Osteocyte (in vitro differentiated cells): Measurements from ENCODE around the gene PAK5. TPM values are rescaled to one million over a fixed set of nuclear protein-coding genes. Genes with fewer than 3 reads are reported as not detected.

Experiments
- DNase-seq: peaks from one replicate; pipeline ENCODE4 v3.0.0; 2021; ENCODE audit warnings: mixed read lengths; ENCODE audit not compliant: unreplicated experiment; ENCODE audit errors: extremely low spot score
- H3K27ac Mint-ChIP-seq: one replicate; pipeline ENCODE4 v1.8.0; 2021; ENCODE audit warnings: mild to moderate bottlenecking, mixed read lengths; ENCODE audit not compliant: unreplicated experiment
- H3K27me3 Mint-ChIP-seq: one replicate; pipeline ENCODE4 v1.8.0; 2021; ENCODE audit warnings: mixed read lengths; ENCODE audit not compliant: unreplicated experiment
- H3K36me3 Mint-ChIP-seq: one replicate; pipeline ENCODE4 v1.8.0; 2021; ENCODE audit warnings: mixed read lengths; ENCODE audit not compliant: unreplicated experiment
- H3K4me1 Mint-ChIP-seq: one replicate; pipeline ENCODE4 v1.8.0; 2021; ENCODE audit warnings: mixed read lengths; ENCODE audit not compliant: unreplicated experiment
- H3K4me3 Mint-ChIP-seq: one replicate; pipeline ENCODE4 v1.8.0; 2021; ENCODE audit warnings: mild to moderate bottlenecking, moderate library complexity, mixed read lengths; ENCODE audit not compliant: unreplicated experiment
- H3K9me3 Mint-ChIP-seq: one replicate; pipeline ENCODE4 v1.8.0; 2021; ENCODE audit warnings: mixed read lengths; ENCODE audit not compliant: unreplicated experiment
- total RNA-seq: library from RNA; stranded (reverse); gene quantifications from 2 replicates; pipeline ENCODE4 v1.2.1, GENCODE V29; 2021
- TF ChIP-seq, protein P1 (sequence below): fragments of 200-600 bp; sonication (generic); IDR thresholded peaks from 2 replicates; pipeline ENCODE4 v1.5.0; 2021; ENCODE audit warnings: antibody characterized with exemption, mild to moderate bottlenecking, moderate library complexity

Gene PAK5
- total RNA-seq, 1 donor from 2014 or later, result not detected

DNA sequence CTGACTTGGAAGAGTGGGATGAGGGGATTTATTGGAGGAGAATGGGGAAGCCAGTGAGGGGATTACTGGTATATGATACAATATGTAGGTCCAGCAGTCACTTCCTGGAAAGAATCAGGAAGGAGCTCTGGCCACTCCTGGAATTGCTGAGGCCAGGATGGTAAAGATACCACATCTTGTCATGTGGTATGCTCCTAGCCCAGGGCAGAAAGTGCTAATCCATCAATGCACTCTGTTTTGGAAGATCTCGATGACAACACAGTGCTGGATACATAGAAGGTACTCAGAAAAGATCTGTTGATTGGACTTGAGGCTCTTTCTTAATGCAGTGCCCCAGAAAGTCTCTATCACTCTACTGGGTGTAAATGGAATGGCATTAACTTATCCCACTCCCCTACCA lies 271.9 kb downstream of the PAK5 start:
- no peaks in the 10 kb centered on the region for H3K9me3 Mint-ChIP-seq
- peaks cover 74% of the 10 kb centered on the region for H3K27me3 Mint-ChIP-seq
- H3K4me1 Mint-ChIP-seq, result no peaks in the 10 kb centered on the region
- H3K27ac Mint-ChIP-seq, result no peak overlapping the region
- no peak overlapping the region for H3K4me3 Mint-ChIP-seq
- TF ChIP-seq, protein P1, sequence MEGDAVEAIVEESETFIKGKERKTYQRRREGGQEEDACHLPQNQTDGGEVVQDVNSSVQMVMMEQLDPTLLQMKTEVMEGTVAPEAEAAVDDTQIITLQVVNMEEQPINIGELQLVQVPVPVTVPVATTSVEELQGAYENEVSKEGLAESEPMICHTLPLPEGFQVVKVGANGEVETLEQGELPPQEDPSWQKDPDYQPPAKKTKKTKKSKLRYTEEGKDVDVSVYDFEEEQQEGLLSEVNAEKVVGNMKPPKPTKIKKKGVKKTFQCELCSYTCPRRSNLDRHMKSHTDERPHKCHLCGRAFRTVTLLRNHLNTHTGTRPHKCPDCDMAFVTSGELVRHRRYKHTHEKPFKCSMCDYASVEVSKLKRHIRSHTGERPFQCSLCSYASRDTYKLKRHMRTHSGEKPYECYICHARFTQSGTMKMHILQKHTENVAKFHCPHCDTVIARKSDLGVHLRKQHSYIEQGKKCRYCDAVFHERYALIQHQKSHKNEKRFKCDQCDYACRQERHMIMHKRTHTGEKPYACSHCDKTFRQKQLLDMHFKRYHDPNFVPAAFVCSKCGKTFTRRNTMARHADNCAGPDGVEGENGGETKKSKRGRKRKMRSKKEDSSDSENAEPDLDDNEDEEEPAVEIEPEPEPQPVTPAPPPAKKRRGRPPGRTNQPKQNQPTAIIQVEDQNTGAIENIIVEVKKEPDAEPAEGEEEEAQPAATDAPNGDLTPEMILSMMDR, result no peak
- no peaks in the 10 kb centered on the region for H3K36me3 Mint-ChIP-seq
- DNase-seq, result no peak

DNA sequence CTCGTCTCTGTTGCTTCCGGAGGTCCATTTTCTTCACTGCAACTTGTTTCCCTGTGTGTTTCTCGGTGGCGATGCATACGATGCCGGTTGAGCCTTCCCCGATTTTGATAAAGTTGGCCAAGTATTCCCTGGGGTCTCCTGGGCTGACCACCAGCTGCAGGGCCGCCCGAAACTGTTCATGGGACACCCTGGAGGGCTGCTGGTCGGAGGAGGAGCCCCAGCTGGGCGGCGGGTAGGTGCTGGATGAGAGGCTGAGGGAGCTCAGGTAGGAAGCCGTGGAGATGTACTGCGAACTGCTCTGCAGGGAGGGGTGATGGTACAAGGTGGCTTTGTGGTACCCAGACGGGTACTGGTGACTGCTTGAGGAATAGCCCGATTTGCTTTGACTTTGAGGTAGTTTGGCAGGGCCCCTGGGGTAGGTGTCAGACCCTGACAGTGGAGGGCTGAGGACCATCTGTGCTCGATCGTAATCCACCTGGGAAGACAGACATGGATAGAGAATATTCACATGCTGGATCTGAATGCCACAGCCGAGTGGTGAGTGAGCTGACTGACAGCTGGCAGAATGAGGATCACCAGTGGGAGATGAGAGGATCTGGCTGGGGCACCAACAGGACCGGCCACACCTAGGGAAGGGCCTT lies 272.8 kb downstream of the PAK5 start:
- Mint-ChIP-seq H3K27ac (no peak overlapping the region), H3K27me3 (peaks cover 74% of the 10 kb centered on the region), H3K9me3 (no peaks in the 10 kb centered on the region), H3K4me1 (no peaks in the 10 kb centered on the region), H3K4me3 (no peak overlapping the region), H3K36me3 (no peaks in the 10 kb centered on the region)
- TF ChIP-seq, protein P1, result no peak
- DNase-seq, result no peak

DNA sequence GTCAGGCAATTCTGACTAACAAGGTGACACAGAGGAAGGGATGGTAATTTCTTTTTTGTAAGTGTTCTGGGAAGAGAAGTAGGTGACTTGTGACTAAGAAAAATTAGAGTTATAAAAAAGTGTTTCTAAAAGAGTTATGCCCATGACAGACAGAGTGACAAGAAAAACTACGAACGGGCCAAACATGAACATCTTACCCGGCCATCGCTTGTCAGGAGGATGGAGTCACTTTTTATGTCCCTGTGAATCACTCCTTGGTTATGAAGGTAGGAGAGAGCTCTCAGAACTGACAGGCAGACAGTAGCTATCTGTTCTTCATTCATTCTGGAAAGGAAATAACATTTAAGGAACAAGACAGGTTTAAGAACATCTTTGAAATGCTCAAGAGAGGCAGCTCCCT lies 281.5 kb downstream of the PAK5 start:
- Mint-ChIP-seq H3K27me3 (peaks cover 55% of the 10 kb centered on the region), H3K27ac (no peak overlapping the region), H3K4me3 (no peak overlapping the region), H3K4me1 (no peaks in the 10 kb centered on the region), H3K36me3 (no peaks in the 10 kb centered on the region), H3K9me3 (peaks cover 6% of the 10 kb centered on the region)
- TF ChIP-seq, protein P1, result no peak
- no peak for DNase-seq

GRCh38 chr20:9555781-9556180 lies 283.1 kb downstream of the PAK5 start:
- DNase-seq, result no peak
- TF ChIP-seq, protein P1, result no peak
- peaks cover 6% of the 10 kb centered on the region for H3K9me3 Mint-ChIP-seq
- peaks cover 43% of the 10 kb centered on the region for H3K27me3 Mint-ChIP-seq
- no peak overlapping the region for H3K27ac Mint-ChIP-seq
- H3K4me3 Mint-ChIP-seq, result no peak overlapping the region
- no peaks in the 10 kb centered on the region for H3K4me1 Mint-ChIP-seq
- H3K36me3 Mint-ChIP-seq, result no peaks in the 10 kb centered on the region

GRCh38 chr20:9551808-9552550 lies 286.9 kb downstream of the PAK5 start:
- Mint-ChIP-seq H3K36me3 (no peaks in the 10 kb centered on the region), H3K9me3 (peaks cover 6% of the 10 kb centered on the region), H3K27ac (no peak overlapping the region), H3K4me1 (no peaks in the 10 kb centered on the region), H3K27me3 (peaks cover 42% of the 10 kb centered on the region), H3K4me3 (no peak overlapping the region)
- TF ChIP-seq, protein P1, result no peak
- no peak for DNase-seq
